GM12878 (cell line): ENCODE results near the gene AGAP3. TPM values are rescaled to one million over a fixed set of nuclear protein-coding genes. Genes with fewer than 3 reads are reported as not detected.

Experiments
- ATAC-seq: fragments of 200-7000 bp; cut with Tn5 transposase; 3 replicates; pipeline ENCODE4 v1.9.1; 2020; ENCODE audit warnings: mild to moderate bottlenecking, moderate library complexity
- BruUV-seq: library from RNA; stranded (reverse); fragments of 400-500 nt; replicated peaks from 2 replicates; lab custom pipeline; 2021; lab: Mats Ljungman, UMichigan
- CTCF ChIA-PET: fragments of 300-600 bp; sonication (Branson Sonifier 250); formaldehyde crosslinking; extraction: SDS; loops from one replicate; lab custom pipeline; 2021; ENCODE audit warnings: inconsistent platforms; lab: Yijun Ruan, JAX
- POLR2A ChIA-PET: fragments of 350-600 bp; formaldehyde crosslinking; extraction: SDS; loops from one replicate; lab custom pipeline; 2021; ENCODE audit warnings: inconsistent platforms; lab: Charles Lee
- RAD21 ChIA-PET: fragments of 300-600 bp; sonication (Branson Sonifier 250); formaldehyde crosslinking; loops from one replicate; lab custom pipeline; 2023; ENCODE audit warnings: antibody characterized with exemption; ENCODE audit not compliant: unreplicated experiment; lab: Charles Lee
- SMC1A ChIA-PET: fragments of 300-600 bp; sonication (Branson Sonifier 250); formaldehyde crosslinking; loops from one replicate; lab custom pipeline; 2023; ENCODE audit not compliant: unreplicated experiment, uncharacterized antibody; lab: Charles Lee
- DNase-seq: peaks from one replicate; pipeline ENCODE4 v3.0.0-alpha.2; 2011; ENCODE audit warnings: low read depth, low spot score
- FAIRE-seq: peaks from 3 replicates; lab custom pipeline; 2011; peaks lifted over from hg19 to GRCh38; lab: Jason Lieb, UNC
- H2AFZ ChIP-seq: 2 replicates; pipeline ENCODE4 v1.6.0; 2011; ENCODE audit warnings: low read depth, low read length, control low read depth; ENCODE audit not compliant: control insufficient read depth
- H3K27ac ChIP-seq: 2 replicates; pipeline ENCODE4 v1.5.1; 2011; ENCODE audit warnings: control low read depth; ENCODE audit not compliant: control insufficient read depth, insufficient read depth
- H3K27me3 ChIP-seq, 2 experiments: replicated peaks in 1 of 2; 2 replicates each; pipeline versions ENCODE4 v1.6.0 to v1.6.1; 2011; ENCODE audit warnings: low read length in 1 of 2; ENCODE audit not compliant: control insufficient read depth in 2 of 2, insufficient read depth in 2 of 2
- H3K36me3 ChIP-seq, 2 experiments: 2 replicates each; pipeline ENCODE4 v1.5.1; 2011; ENCODE audit warnings: low read length in 1 of 2; ENCODE audit not compliant: control insufficient read depth in 2 of 2, insufficient read depth in 2 of 2
- H3K4me1 ChIP-seq: 2 replicates; pipeline ENCODE4 v1.6.1; 2011; ENCODE audit warnings: mild to moderate bottlenecking, low read length, moderate library complexity, mixed read lengths; ENCODE audit not compliant: control insufficient read depth, insufficient read depth
- H3K4me2 ChIP-seq: 2 replicates; pipeline ENCODE4 v1.6.0; 2011; ENCODE audit warnings: control low read depth; ENCODE audit not compliant: control insufficient read depth, insufficient read depth
- H3K4me3 ChIP-seq: fragments of 200-600 bp; sonication (generic); 2 replicates; pipeline ENCODE4 v1.5.1; 2016
- H3K79me2 ChIP-seq: 2 replicates; pipeline ENCODE4 v1.6.0; 2011; ENCODE audit warnings: low read length; ENCODE audit not compliant: control insufficient read depth, insufficient read depth
- H3K9ac ChIP-seq: 2 replicates; pipeline ENCODE4 v1.8.0; 2011; ENCODE audit warnings: low read length, control low read depth, mixed read lengths; ENCODE audit not compliant: control insufficient read depth, insufficient read depth
- H3K9me3 ChIP-seq: replicated peaks from 3 replicates; pipeline ENCODE4 v1.5.1; 2011; ENCODE audit warnings: mild to moderate bottlenecking, low read length; ENCODE audit not compliant: control insufficient read depth, insufficient read depth
- H4K20me1 ChIP-seq: 2 replicates; pipeline ENCODE4 v1.6.0; 2011; ENCODE audit not compliant: control insufficient read depth, insufficient read depth
- CTCF ChIP-seq, 3 experiments: IDR thresholded peaks in 2 of 3; conservative IDR thresholded peaks in 1 of 3; 2 replicates each; pipeline ENCODE4 v1.5.1; 2011; ENCODE audit warnings: low read depth in 3 of 3, low read length in 3 of 3, mild to moderate bottlenecking in 3 of 3, control low read depth in 2 of 3, moderate library complexity in 2 of 3, inconsistent platforms in 1 of 3, mixed read lengths in 1 of 3; ENCODE audit not compliant: control insufficient read depth in 2 of 3, insufficient read depth in 1 of 3; ENCODE audit errors: extremely low read depth in 1 of 3
- DPF2 ChIP-seq: fragments of 450-650 bp; IDR thresholded peaks from 2 replicates; pipeline ENCODE4 v1.6.1; 2017; ENCODE audit warnings: mild to moderate bottlenecking
- EZH2 ChIP-seq: IDR thresholded peaks from 2 replicates; pipeline ENCODE4 v1.6.1; 2012; ENCODE audit warnings: low read depth, mild to moderate bottlenecking, control low read depth, inconsistent platforms, low read length, borderline replicate concordance; ENCODE audit not compliant: control insufficient read depth
- JUND ChIP-seq: IDR thresholded peaks from 2 replicates; pipeline ENCODE4 v1.6.1; 2012; ENCODE audit warnings: low read depth, mild to moderate bottlenecking, low read length, improper control_type of control experiment, moderate library complexity
- NR2C1 ChIP-seq: fragments of 450-650 bp; IDR thresholded peaks from 2 replicates; pipeline ENCODE4 v1.6.1; 2017; ENCODE audit warnings: antibody characterized with exemption, mild to moderate bottlenecking, moderate library complexity
- SMC3 ChIP-seq: IDR thresholded peaks from 2 replicates; pipeline ENCODE4 v1.6.1; 2011; ENCODE audit warnings: low read length, improper control_type of control experiment, borderline replicate concordance
- SUZ12 ChIP-seq: fragments of 200-600 bp; sonication (generic); IDR thresholded peaks from one replicate; pipeline ENCODE4 v1.6.1; 2018; ENCODE audit warnings: antibody characterized with exemption, mild to moderate bottlenecking; ENCODE audit not compliant: unreplicated experiment
- TCF12 ChIP-seq: IDR thresholded peaks from 2 replicates; pipeline ENCODE4 v1.6.1; 2011; ENCODE audit warnings: low read depth, mild to moderate bottlenecking, low read length
- WGBS: methylation state at CpG from one replicate; pipeline ENCODE4 v1.1.6; 2016; ENCODE audit warnings: low lambda C conversion rate; ENCODE audit not compliant: insufficient replicate concordance, insufficient coverage; ENCODE audit errors: missing lambda C conversion rate; 5-methylcytosine and 5-hydroxymethylcytosine counted together
- in situ Hi-C: fragments of 300-500 bp; cut with MboI; formaldehyde crosslinking; loops from 9 replicates; pipeline ENCODE4 v1.14.3; 2018; ENCODE audit warnings: mixed read lengths
- intact Hi-C: fragments of 100-400 bp; cut with micrococcal nuclease; formaldehyde crosslinking; loops from one replicate; pipeline ENCODE4 v1.14.2; 2022; ENCODE audit not compliant: unreplicated experiment
- polyA plus RNA-seq, 11 experiments: library from polyadenylated mRNA; depleted of rRNA in 4 of 11; unstranded in 6 of 11; stranded (reverse) in 5 of 11; fragments of >200 nt; fragmentation: Nextera tagmentation in 4 of 11; fragmentation: Illumina TruSeq in 1 of 11; extraction: Ambion mirVana in 4 of 11; extraction: Trizol in 1 of 11; gene quantifications; 1 replicate in 1 of 11; 2 replicates in 10 of 11; pipeline versions ENCODE4 v1.2.1 to v1.2.3, GENCODE V29; 2011 to 2016; ENCODE audit warnings: inconsistent platforms in 2 of 11, missing spikeins in 2 of 11, low read depth in 1 of 11
- total RNA-seq, 4 experiments: library from RNA; depleted of rRNA in 3 of 4; stranded (reverse); fragments of >200 nt in 3 of 4; fragmentation: Illumina TruSeq in 1 of 4; extraction: Trizol in 1 of 4; gene quantifications; 2 replicates each; pipeline versions ENCODE4 v1.2.1 to v1.2.3, GENCODE V29; 2013 to 2021
- TF ChIP-seq, protein P1 (sequence below): fragments of 450-650 bp; IDR thresholded peaks from 2 replicates; pipeline ENCODE4 v1.6.1; 2016; ENCODE audit warnings: mild to moderate bottlenecking

AGAP3 gene
- total and polyA plus RNA-seq, 10 of the 15 experiments (the other 5 are each of a cell fraction or from before 2014, with no cell fraction given), result 1.8 to 68.1 (median 15.7) TPM

DNA sequence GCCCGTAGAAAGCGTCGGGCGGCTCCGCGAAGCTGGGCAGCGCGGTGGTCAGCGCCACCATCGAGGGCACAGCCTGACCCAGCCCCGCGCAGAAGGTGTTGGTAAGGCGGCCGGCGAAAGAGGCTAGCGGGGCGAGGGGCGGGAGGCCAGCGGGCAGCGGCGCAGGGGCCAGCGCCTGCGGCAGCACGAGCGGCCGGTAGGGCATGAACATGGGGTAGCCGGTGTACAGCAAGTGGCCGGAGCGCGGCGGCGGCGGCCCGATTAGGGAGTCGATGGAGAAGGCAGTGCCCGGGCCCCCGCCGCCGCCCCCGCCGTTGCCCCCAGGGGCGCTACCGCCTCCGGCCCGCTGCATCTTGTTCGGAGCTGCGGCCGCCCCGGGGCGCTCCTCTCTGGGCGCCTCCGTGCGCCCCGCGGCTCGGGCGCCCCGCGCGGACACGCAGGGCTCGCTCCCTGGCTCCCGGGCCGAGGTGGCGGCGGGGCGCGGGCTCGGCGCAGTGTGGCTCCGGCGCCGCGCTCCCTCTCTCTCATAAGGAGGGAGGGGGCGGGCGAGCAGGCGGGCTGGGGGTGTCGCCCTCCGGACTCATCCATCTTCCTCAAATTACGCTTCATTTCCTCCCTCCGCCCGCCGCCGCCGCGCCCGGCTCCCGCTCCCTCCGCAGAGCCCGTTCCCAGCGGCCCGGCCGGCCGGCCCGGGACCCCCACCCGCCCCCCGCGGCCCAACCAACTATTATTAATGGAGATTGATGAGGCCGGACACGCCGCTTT lies 81.1 kb downstream of the AGAP3 start, which contains the start of gene GBX1:
Gene GBX1, minus strand, starts transcription at position 498 of the 765 bp plus-strand sequence. Its CDS starts 146 bp downstream, at position 352.
- H3K9me3 ChIP-seq, result no peaks in the 10 kb centered on the region
- H4K20me1 ChIP-seq, result no peaks in the 10 kb centered on the region
- SMC1A ChIA-PET, result no interaction called here
- H2AFZ ChIP-seq, result peak within 1 kb of the TSS; percentile 13; the same call in 1 of the 2 replicates
- FAIRE-seq, result no peak
- no peak within 1 kb of the TSS for H3K4me3 ChIP-seq
- intact Hi-C loops, result no loop called here
- RAD21 ChIA-PET, result no interaction called here
- no peak within 1 kb of the TSS for H3K27ac ChIP-seq
- no peaks in the 10 kb centered on the region for H3K36me3 ChIP-seq
- peak; percentile 16; the same call in 1 of the 3 replicates for ATAC-seq
- H3K79me2 ChIP-seq, result no peaks in the 10 kb centered on the region
- H3K4me1 ChIP-seq, result no peaks in the 10 kb centered on the region
- H3K9ac ChIP-seq, result no peak within 1 kb of the TSS
- POLR2A ChIA-PET, result no interaction called here
- CTCF ChIA-PET, result interaction anchor here (0.7 to 2.0 kb wide), 2 partner anchors 12 to 43 kb away, joined by 4 to 5 read pairs; no protein-coding TSS in a partner anchor
- H3K27me3 ChIP-seq, result peaks cover 14 to 23% of the 10 kb centered on the region in 2 experiments
- TF ChIP-seq SUZ12, result peak; percentile 99
- no peak for TF ChIP-seq NR2C1
- TF ChIP-seq, all 136 proteins: peak for 1
- H3K4me2 ChIP-seq, result peak within 1 kb of the TSS; percentile 47
- BruUV-seq, result no TSS peak
- in situ Hi-C loops, result no loop called here
- no peak for DNase-seq
- WGBS, result 23% methylated on average over 30 of the region's 101 CpGs

DNA sequence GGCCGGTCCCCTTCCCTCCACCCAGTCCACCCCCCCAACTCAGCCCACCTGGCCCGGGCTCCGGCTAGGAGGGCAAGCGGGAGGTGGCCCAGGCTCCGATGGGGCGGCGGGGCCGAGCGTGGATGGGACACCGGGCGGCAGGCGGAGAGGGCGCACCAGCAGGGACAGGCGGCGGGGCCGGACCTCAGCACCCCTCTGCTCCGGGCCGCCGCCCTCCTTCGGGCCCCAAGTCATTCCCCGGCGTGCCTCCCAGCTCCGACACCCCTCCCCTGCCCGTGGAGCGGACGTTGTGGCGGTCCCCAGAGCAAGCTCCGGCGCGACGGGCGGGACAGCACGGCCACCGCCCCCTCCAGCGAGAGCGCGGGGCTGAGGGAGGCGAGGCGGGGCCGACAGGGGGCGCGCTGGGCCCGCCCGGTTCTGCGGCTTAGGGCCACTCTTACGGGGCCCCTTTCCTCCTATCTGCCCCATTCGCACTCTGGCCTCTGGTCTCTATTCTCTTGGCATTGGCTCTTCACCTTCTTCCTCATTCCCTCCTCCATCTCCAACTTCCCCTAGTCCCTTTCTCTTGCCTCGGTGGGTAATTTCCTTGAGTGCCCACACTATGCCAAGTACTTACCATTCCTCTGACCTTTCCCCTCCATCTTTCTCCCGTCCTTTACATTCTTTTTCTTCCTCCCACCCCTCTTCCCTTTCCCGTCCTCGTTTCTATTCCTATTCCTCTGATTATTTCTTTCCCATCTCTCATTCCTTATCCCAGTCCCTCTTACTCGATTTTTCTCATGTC lies 81.9 kb downstream of the AGAP3 start:
- in situ Hi-C loops (no loop called here), intact Hi-C loops (no loop called here)
- H4K20me1 ChIP-seq, result no peaks in the 10 kb centered on the region
- no peaks in the 10 kb centered on the region for H3K79me2 ChIP-seq
- ChIA-PET POLR2A (no interaction called here), CTCF (interaction anchor here (0.7 kb wide), 1 partner anchor 44 kb away, joined by 4 read pairs; no protein-coding TSS in a partner anchor), RAD21 (no interaction called here), SMC1A (no interaction called here)
- DNase-seq (no peak), ATAC-seq (peak; percentile 88), FAIRE-seq (no peak)
- H3K4me1 ChIP-seq, result no peaks in the 10 kb centered on the region
- H3K36me3 ChIP-seq, result no peaks in the 10 kb centered on the region
- H3K4me2 ChIP-seq, result peak overlapping the region; percentile 47
- no peak overlapping the region for H3K9ac ChIP-seq
- WGBS, result 29% methylated on average over 45 of the region's 52 CpGs
- H2AFZ ChIP-seq, result peak overlapping the region; percentile 13; the same call in 1 of the 2 replicates
- no peaks in the 10 kb centered on the region for H3K9me3 ChIP-seq
- no peak for TF ChIP-seq TCF12
- peak; percentile 45 to 61 (median 60) for TF ChIP-seq CTCF (IDR thresholded peaks at IDR 0.05 in 2 of 3, conservative IDR thresholded peaks at IDR 0.05 in 1 of 3; ENCODE audit: control insufficient read depth in 2 of 3, extremely low read depth in 1 of 3, insufficient read depth in 1 of 3, low read depth in 3 of 3, low read length in 3 of 3)
- peak; percentile 11; the same call in 1 of the 2 replicates for TF ChIP-seq SMC3
- 0 out of 2 replicates have a peak, but pooled peaks have one; percentile 12 for TF ChIP-seq DPF2
- TF ChIP-seq, protein P1, sequence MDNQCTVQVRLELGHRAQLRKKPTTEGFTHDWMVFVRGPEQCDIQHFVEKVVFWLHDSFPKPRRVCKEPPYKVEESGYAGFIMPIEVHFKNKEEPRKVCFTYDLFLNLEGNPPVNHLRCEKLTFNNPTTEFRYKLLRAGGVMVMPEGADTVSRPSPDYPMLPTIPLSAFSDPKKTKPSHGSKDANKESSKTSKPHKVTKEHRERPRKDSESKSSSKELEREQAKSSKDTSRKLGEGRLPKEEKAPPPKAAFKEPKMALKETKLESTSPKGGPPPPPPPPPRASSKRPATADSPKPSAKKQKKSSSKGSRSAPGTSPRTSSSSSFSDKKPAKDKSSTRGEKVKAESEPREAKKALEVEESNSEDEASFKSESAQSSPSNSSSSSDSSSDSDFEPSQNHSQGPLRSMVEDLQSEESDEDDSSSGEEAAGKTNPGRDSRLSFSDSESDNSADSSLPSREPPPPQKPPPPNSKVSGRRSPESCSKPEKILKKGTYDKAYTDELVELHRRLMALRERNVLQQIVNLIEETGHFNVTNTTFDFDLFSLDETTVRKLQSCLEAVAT, result no peak
- 0 out of 2 replicates have a peak, but pooled peaks have one; percentile 43 for TF ChIP-seq EZH2
- TF ChIP-seq JUND, result no peak
- peaks cover 14 to 23% of the 10 kb centered on the region in 2 experiments for H3K27me3 ChIP-seq
- no peak overlapping the region for H3K4me3 ChIP-seq
- BruUV-seq, result no TSS peak
- H3K27ac ChIP-seq, result no peak overlapping the region
